GM19239 (cell line): Measurements from ENCODE around the gene FCRLA.
"Not testable (repeated sequence)": the region's sequence is repeated elsewhere in the genome, so short reads cannot be mapped to it uniquely, and the experiment has no call there.

ENCODE experiments used
- DNase-seq: peaks from one replicate; pipeline ENCODE4 v3.0.0; 2011; ENCODE audit warnings: low spot score; ENCODE audit not compliant: insufficient read length
- FAIRE-seq: peaks from 2 replicates; lab custom pipeline; 2011; peaks lifted over from hg19 to GRCh38; lab: Jason Lieb, UNC

Gene FCRLA, protein sequence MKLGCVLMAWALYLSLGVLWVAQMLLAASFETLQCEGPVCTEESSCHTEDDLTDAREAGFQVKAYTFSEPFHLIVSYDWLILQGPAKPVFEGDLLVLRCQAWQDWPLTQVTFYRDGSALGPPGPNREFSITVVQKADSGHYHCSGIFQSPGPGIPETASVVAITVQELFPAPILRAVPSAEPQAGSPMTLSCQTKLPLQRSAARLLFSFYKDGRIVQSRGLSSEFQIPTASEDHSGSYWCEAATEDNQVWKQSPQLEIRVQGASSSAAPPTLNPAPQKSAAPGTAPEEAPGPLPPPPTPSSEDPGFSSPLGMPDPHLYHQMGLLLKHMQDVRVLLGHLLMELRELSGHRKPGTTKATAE

DNA sequence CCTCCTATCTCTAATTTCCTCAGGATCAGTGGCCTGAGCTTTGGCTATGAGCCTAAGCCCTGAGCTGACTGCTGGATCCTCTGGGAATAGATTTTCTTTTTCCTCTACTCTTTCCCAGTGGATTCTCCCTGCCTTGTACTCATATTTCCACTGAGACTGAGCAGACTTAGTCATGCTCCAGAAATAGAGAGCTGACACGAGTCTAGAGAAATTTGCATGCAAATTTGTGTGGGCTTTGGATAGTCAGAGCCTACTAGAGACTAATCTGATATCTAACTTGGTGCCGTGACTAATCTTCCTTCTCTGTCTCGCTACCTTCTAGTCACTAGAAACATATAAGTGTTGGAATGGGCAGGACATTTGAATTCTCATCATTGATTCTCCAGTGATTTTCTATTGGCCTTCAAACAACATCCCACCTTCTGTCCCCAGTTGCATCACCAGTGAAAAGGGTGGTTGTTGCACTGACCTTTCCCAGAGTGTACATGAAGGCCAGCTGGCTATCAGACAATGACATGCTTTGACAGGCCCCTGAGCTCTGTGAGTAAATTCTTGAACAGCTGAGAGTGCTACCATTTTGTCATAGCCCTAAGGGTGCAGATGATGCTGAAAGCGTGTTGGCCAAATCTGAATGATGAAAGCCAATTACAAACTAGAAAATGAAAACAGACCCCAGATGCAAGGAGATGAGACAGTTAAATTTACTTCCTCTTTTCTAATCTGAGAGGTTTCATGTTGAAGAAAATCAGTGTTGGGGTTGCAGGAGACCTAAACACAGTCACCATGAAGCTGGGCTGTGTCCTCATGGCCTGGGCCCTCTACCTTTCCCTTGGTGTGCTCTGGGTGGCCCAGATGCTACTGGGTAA is at the start of gene FCRLA:
Gene FCRLA (plus strand): TSS at position 748 of the 866 bp plus-strand sequence. CDS start 36 bp downstream, at position 784.
- peak; percentile 99 for FAIRE-seq
- DNase-seq: no peak

- not testable (repeated sequence) for DNase-seq
- FAIRE-seq: peak; percentile 33
Measured at GRCh38 chr1:161658524-161658923, 48.5 kb upstream of the FCRLA start.

DNA sequence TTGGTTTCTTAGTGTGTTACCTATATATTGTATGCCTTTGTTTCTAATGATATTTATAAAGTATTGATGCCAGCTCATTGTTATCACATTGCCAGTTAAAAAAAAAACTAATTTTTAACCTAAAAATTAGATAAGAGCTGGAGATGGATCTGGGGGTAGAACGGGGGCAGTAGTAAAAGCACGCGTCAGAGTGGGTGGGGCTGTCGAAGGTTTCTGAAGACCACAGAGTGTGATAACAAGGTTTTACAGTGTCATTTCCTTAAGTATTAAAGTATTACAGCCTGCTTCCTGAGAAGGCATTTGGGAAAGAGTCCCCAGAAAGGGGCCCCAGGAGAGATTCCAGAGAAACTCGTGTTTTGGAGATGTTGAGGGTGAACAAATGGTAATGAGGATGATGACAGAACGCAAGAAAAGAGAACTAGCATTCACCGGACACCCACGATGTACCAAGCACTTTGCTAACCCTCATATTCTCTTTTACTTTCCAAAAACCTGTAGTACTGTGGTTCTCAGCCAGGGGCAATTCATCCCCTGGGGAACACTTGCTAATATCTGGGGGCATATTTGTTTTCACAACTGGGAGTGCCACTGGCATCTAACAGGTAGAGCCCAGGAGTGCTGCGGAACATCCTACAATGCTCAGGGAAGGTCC is 45.2 kb upstream of the FCRLA start:
- DNase-seq, FAIRE-seq: not testable (repeated sequence)

- DNase-seq: not testable (repeated sequence)
- FAIRE-seq: peak; percentile 100
Measured at GRCh38 chr1:161662684-161663339, 44.2 kb upstream of the FCRLA start, which contains the start of gene FCGR2B. Gene FCGR2B (plus strand): TSS chr1:161663143. CDS start chr1:161663242, 99 bp downstream.

DNA sequence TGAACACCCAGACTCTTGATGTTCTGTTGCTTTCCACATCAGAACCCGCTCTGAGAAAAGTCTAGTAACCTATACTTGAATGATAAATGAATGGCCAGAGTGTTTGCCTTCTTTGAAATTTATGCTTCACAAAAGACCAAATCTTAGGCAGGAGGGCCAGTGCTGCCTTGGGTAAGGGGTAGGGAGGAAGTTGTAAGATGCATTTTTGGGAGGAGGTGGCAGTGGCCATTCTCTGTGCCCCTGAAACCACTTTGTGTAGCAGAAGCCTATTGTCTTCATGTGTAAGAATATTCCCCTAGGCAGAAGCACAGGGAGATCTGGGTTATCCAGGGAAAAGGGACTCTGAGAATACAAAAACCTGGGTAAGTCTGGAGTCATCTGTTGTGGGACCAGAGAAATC is 43.5 kb upstream of the FCRLA start:
- FAIRE-seq, DNase-seq: not testable (repeated sequence)

GRCh38 chr1:161664689-161665088 is 42.3 kb upstream of the FCRLA start:
- peak; percentile 70 for FAIRE-seq
- not testable (repeated sequence) for DNase-seq

- not testable (repeated sequence) for DNase-seq, FAIRE-seq
Measured at GRCh38 chr1:161671045-161672020, 35.7 kb upstream of the FCRLA start.

DNA sequence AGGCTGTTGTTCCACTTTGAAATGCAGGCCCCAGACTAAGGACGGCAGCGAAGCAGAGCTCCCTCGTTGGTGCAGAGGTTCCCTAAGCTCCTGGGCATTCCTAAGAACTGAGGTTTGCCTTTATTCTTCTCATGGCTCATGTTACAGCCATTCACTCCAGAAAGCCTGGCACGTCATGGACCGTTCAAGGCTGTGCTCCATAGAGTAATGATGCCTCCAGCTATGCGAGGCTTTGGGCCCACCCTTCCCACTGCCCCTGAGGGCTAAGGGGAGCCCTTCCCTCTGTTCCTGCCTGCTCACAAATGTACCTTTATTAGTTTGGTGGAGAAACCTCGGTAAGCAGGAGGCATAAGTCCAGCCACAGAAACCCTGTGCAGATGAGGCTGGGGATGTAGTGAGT is 33.6 kb upstream of the FCRLA start:
- not testable (repeated sequence) for FAIRE-seq, DNase-seq

DNA sequence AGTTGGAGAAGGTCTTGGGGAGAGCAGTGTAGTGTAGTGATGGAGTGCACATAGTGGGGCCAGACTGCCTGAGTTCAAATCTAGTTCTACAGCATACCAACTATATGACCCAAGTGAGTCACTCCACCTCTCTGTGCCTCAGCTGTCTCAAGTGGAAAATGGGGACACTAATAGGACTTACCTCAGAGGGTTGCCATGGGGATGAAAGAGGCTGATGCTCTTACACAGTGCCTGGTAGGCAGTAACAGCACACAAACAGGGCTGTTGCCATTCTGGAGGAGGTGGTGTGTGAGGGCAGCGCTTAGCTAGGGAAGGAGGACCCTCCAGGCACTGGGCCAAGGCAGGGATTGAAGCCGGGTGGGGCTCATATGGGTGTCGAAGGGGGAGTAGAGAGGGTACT is 32.6 kb upstream of the FCRLA start:
- not testable (repeated sequence) for FAIRE-seq

DNA sequence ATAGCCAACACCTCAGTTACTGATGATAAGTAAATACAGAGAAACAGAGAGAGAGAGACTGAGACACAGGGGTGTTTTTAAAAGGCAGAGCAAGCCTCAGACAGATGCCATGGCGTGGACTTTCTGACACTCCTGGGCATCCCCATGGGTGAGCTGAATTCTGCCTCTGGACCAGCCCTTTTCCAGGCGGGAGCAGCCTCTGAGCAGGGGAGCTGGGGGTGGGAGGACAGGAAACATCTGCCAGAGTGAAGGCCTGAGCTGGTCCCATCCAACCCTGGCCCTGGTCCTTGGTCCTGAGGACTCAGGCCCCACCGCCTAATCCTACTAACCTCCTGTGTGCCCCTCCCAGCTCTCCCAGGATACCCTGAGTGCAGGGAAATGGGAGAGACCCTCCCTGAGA is 32.1 kb upstream of the FCRLA start:
- FAIRE-seq, DNase-seq: not testable (repeated sequence)

More for the DNA sequence above, 32.6 kb upstream of the FCRLA start:
- not testable (repeated sequence) for DNase-seq

- no peak for FAIRE-seq
- no peak for DNase-seq
Measured at GRCh38 chr1:161676441-161676840, 30.6 kb upstream of the FCRLA start.

DNA sequence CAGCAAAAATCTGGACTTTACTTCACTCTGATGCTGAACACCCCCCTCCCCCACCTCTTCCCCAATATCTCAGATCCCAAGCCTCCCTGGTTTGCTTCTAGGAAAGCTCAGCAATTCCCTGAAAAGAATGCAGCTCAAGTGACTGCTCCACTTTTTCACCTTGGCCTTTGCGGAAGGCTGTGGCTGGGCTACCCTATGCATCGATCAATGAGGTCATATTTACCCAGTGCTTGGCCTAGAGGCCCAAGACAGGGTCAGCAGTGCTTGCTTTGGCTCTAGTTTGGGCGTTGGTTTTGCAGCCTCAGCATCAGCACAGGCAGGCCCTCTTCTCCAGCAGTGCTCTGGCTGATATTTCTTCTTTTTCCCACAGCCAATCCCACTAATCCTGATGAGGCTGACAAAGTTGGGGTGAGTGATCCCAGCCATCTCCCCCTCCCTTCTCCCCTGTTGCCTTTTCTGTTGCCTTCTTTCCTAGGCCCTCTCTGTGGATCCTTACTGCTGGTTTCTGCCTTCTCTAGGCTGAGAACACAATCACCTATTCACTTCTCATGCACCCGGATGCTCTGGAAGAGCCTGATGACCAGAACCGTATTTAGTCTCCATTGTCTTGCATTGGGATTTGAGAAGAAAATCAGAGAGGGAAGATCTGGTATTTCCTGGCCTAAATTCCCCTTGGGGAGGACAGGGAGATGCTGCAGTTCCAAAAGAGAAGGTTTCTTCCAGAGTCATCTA is 29.9 kb upstream of the FCRLA start:
- DNase-seq: no peak
- no peak for FAIRE-seq

DNA sequence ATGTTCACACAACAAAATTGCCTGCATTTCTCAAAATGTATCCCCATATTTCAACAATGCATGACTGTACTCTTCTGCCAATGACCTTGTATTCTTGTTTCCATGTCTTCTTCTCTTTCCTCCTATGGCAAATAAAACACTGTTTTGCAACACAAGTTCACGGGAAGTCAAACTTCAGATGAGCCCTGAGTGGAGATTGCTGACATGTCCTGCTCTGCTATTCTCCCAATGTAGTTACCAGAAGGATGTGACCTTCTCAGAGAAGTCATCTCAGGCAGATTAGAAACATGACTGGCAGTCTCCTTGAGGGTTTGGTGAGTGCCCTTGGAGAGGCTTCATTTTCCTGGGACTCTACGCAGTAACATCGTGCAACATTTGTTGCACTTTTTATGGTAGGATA is 28.5 kb upstream of the FCRLA start:
- DNase-seq (no peak), FAIRE-seq (no peak)

- DNase-seq (no peak), FAIRE-seq (no peak)
Measured at GRCh38 chr1:161681879-161682278, 25.1 kb upstream of the FCRLA start.

GRCh38 chr1:161688946-161689345 is 18.1 kb upstream of the FCRLA start:
- no peak for FAIRE-seq
- no peak for DNase-seq

- no peak for FAIRE-seq
- no peak for DNase-seq
Measured at GRCh38 chr1:161691846-161692245, 15.2 kb upstream of the FCRLA start.

GRCh38 chr1:161693020-161693712 is 13.9 kb upstream of the FCRLA start:
- FAIRE-seq, DNase-seq: not testable (repeated sequence)
